ENCODE results near the gene ZNF106.

Gene ZNF106

GRCh38 chr15:42409011-42409410 lies 81.9 kb downstream of the ZNF106 start:
- Histone ChIP-seq H3K9ac (ENCODE audit: low read depth in 1 of 2, low read length in 2 of 2) (no peak overlapping the region), H3K27ac (ENCODE audit: low read depth in 2 of 2, low read length in 2 of 2) (no peak overlapping the region), H3K4me3 (ENCODE audit: low read length in 2 of 2) (no peak overlapping the region), H3K9me3 (ENCODE audit: control insufficient read depth in 2 of 2, low read length in 2 of 2) (no peaks in the 10 kb centered on the region), H3K27me3 (ENCODE audit: control insufficient read depth in 2 of 2, insufficient read depth in 2 of 2, low read length in 2 of 2) (no peaks in the 10 kb centered on the region), H3K36me3 (ENCODE audit: control insufficient read depth in 2 of 2, insufficient read depth in 2 of 2, low read length in 2 of 2) (peaks cover 20 to 30% of the 10 kb centered on the region in 2 donors), H3K4me1 (ENCODE audit: control insufficient read depth in 2 of 2, insufficient read depth in 2 of 2, low read length in 2 of 2) (no peaks in the 10 kb centered on the region)

GRCh38 chr15:42408178-42408577 lies 82.8 kb downstream of the ZNF106 start:
- Histone ChIP-seq H3K27ac (ENCODE audit: low read depth in 2 of 2, low read length in 2 of 2) (no peak overlapping the region), H3K27me3 (ENCODE audit: control insufficient read depth in 2 of 2, insufficient read depth in 2 of 2, low read length in 2 of 2) (no peaks in the 10 kb centered on the region), H3K9me3 (ENCODE audit: control insufficient read depth in 2 of 2, low read length in 2 of 2) (no peaks in the 10 kb centered on the region), H3K36me3 (ENCODE audit: control insufficient read depth in 2 of 2, insufficient read depth in 2 of 2, low read length in 2 of 2) (peaks cover 25 to 36% of the 10 kb centered on the region in 2 donors), H3K9ac (ENCODE audit: low read depth in 1 of 2, low read length in 2 of 2) (no peak overlapping the region), H3K4me3 (ENCODE audit: low read length in 2 of 2) (no peak overlapping the region), H3K4me1 (ENCODE audit: control insufficient read depth in 2 of 2, insufficient read depth in 2 of 2, low read length in 2 of 2) (no peaks in the 10 kb centered on the region)

GRCh38 chr15:42405863-42406482 lies 85.0 kb downstream of the ZNF106 start:
- Histone ChIP-seq H3K4me1 (ENCODE audit: control insufficient read depth in 2 of 2, insufficient read depth in 2 of 2, low read length in 2 of 2) (no peaks in the 10 kb centered on the region), H3K36me3 (ENCODE audit: control insufficient read depth in 2 of 2, insufficient read depth in 2 of 2, low read length in 2 of 2) (peaks cover 16 to 25% of the 10 kb centered on the region in 2 donors), H3K27me3 (ENCODE audit: control insufficient read depth in 2 of 2, insufficient read depth in 2 of 2, low read length in 2 of 2) (no peaks in the 10 kb centered on the region), H3K9me3 (ENCODE audit: control insufficient read depth in 2 of 2, low read length in 2 of 2) (no peaks in the 10 kb centered on the region), H3K9ac (ENCODE audit: low read depth in 1 of 2, low read length in 2 of 2) (no peak overlapping the region), H3K4me3 (ENCODE audit: low read length in 2 of 2) (no peak overlapping the region), H3K27ac (ENCODE audit: low read depth in 2 of 2, low read length in 2 of 2) (no peak overlapping the region)

- Histone ChIP-seq H3K36me3 (ENCODE audit: control insufficient read depth in 2 of 2, insufficient read depth in 2 of 2, low read length in 2 of 2) (peaks cover 11 to 18% of the 10 kb centered on the region in 2 donors), H3K4me3 (ENCODE audit: low read length in 2 of 2) (no peak overlapping the region), H3K4me1 (ENCODE audit: control insufficient read depth in 2 of 2, insufficient read depth in 2 of 2, low read length in 2 of 2) (no peaks in the 10 kb centered on the region), H3K9me3 (ENCODE audit: control insufficient read depth in 2 of 2, low read length in 2 of 2) (no peaks in the 10 kb centered on the region), H3K9ac (ENCODE audit: low read depth in 1 of 2, low read length in 2 of 2) (no peak overlapping the region), H3K27ac (ENCODE audit: low read depth in 2 of 2, low read length in 2 of 2) (no peak overlapping the region), H3K27me3 (ENCODE audit: control insufficient read depth in 2 of 2, insufficient read depth in 2 of 2, low read length in 2 of 2) (no peaks in the 10 kb centered on the region)
These were observed 86.3 kb downstream of the ZNF106 start for GRCh38 chr15:42404461-42405235.

- Histone ChIP-seq H3K9ac (ENCODE audit: low read depth in 1 of 2, low read length in 2 of 2) (no peak overlapping the region), H3K27me3 (ENCODE audit: control insufficient read depth in 2 of 2, insufficient read depth in 2 of 2, low read length in 2 of 2) (no peaks in the 10 kb centered on the region), H3K9me3 (ENCODE audit: control insufficient read depth in 2 of 2, low read length in 2 of 2) (no peaks in the 10 kb centered on the region), H3K27ac (ENCODE audit: low read depth in 2 of 2, low read length in 2 of 2) (no peak overlapping the region), H3K4me1 (ENCODE audit: control insufficient read depth in 2 of 2, insufficient read depth in 2 of 2, low read length in 2 of 2) (no peaks in the 10 kb centered on the region), H3K4me3 (ENCODE audit: low read length in 2 of 2) (no peak overlapping the region), H3K36me3 (ENCODE audit: control insufficient read depth in 2 of 2, insufficient read depth in 2 of 2, low read length in 2 of 2) (peaks cover 11 to 26% of the 10 kb centered on the region in 2 donors)
These were observed 87.6 kb downstream of the ZNF106 start for GRCh38 chr15:42403389-42403788.

- H3K4me3 ChIP-seq (ENCODE audit: low read length in 2 of 2) = no peak overlapping the region
- no peaks in the 10 kb centered on the region for H3K27me3 ChIP-seq (ENCODE audit: control insufficient read depth in 2 of 2, insufficient read depth in 2 of 2, low read length in 2 of 2)
- no peak overlapping the region for H3K27ac ChIP-seq (ENCODE audit: low read depth in 2 of 2, low read length in 2 of 2)
- no peak overlapping the region for H3K9ac ChIP-seq (ENCODE audit: low read depth in 1 of 2, low read length in 2 of 2)
- peaks cover 11 to 26% of the 10 kb centered on the region in 2 donors for H3K36me3 ChIP-seq (ENCODE audit: control insufficient read depth in 2 of 2, insufficient read depth in 2 of 2, low read length in 2 of 2)
- H3K4me1 ChIP-seq (ENCODE audit: control insufficient read depth in 2 of 2, insufficient read depth in 2 of 2, low read length in 2 of 2) = no peaks in the 10 kb centered on the region
- H3K9me3 ChIP-seq (ENCODE audit: control insufficient read depth in 2 of 2, low read length in 2 of 2) = no peaks in the 10 kb centered on the region
These were observed 88.3 kb downstream of the ZNF106 start for GRCh38 chr15:42402455-42403205.

GRCh38 chr15:42401544-42402454 lies 89.1 kb downstream of the ZNF106 start:
- Histone ChIP-seq H3K27ac (ENCODE audit: low read depth in 2 of 2, low read length in 2 of 2) (no peak overlapping the region), H3K36me3 (ENCODE audit: control insufficient read depth in 2 of 2, insufficient read depth in 2 of 2, low read length in 2 of 2) (peaks cover 11 to 26% of the 10 kb centered on the region in 2 donors), H3K9ac (ENCODE audit: low read depth in 1 of 2, low read length in 2 of 2) (no peak overlapping the region), H3K4me3 (ENCODE audit: low read length in 2 of 2) (no peak overlapping the region), H3K4me1 (ENCODE audit: control insufficient read depth in 2 of 2, insufficient read depth in 2 of 2, low read length in 2 of 2) (peaks cover 0 to 2% of the 10 kb centered on the region in 2 donors), H3K9me3 (ENCODE audit: control insufficient read depth in 2 of 2, low read length in 2 of 2) (no peaks in the 10 kb centered on the region), H3K27me3 (ENCODE audit: control insufficient read depth in 2 of 2, insufficient read depth in 2 of 2, low read length in 2 of 2) (no peaks in the 10 kb centered on the region)

GRCh38 chr15:42395838-42396237 lies 95.1 kb downstream of the ZNF106 start:
- H3K9ac ChIP-seq (ENCODE audit: low read depth in 1 of 2, low read length in 2 of 2) = no peak overlapping the region
- no peaks in the 10 kb centered on the region for H3K27me3 ChIP-seq (ENCODE audit: control insufficient read depth in 2 of 2, insufficient read depth in 2 of 2, low read length in 2 of 2)
- H3K4me3 ChIP-seq (ENCODE audit: low read length in 2 of 2) = no peak overlapping the region
- H3K27ac ChIP-seq (ENCODE audit: low read depth in 2 of 2, low read length in 2 of 2) = peak overlapping the region; percentile 67 to 80
- H3K9me3 ChIP-seq (ENCODE audit: control insufficient read depth in 2 of 2, low read length in 2 of 2) = no peaks in the 10 kb centered on the region
- peaks cover 0 to 12% of the 10 kb centered on the region in 2 donors for H3K36me3 ChIP-seq (ENCODE audit: control insufficient read depth in 2 of 2, insufficient read depth in 2 of 2, low read length in 2 of 2)
- H3K4me1 ChIP-seq (ENCODE audit: control insufficient read depth in 2 of 2, insufficient read depth in 2 of 2, low read length in 2 of 2) = peaks cover 17 to 25% of the 10 kb centered on the region in 2 donors

GRCh38 chr15:42394106-42394505 lies 96.8 kb downstream of the ZNF106 start:
- no peak overlapping the region for H3K4me3 ChIP-seq (ENCODE audit: low read length in 2 of 2)
- no peak overlapping the region for H3K27ac ChIP-seq (ENCODE audit: low read depth in 2 of 2, low read length in 2 of 2)
- H3K9me3 ChIP-seq (ENCODE audit: control insufficient read depth in 2 of 2, low read length in 2 of 2) = no peaks in the 10 kb centered on the region
- no peaks in the 10 kb centered on the region for H3K27me3 ChIP-seq (ENCODE audit: control insufficient read depth in 2 of 2, insufficient read depth in 2 of 2, low read length in 2 of 2)
- peaks cover 0 to 2% of the 10 kb centered on the region in 2 donors for H3K36me3 ChIP-seq (ENCODE audit: control insufficient read depth in 2 of 2, insufficient read depth in 2 of 2, low read length in 2 of 2)
- no peak overlapping the region for H3K9ac ChIP-seq (ENCODE audit: low read depth in 1 of 2, low read length in 2 of 2)
- H3K4me1 ChIP-seq (ENCODE audit: control insufficient read depth in 2 of 2, insufficient read depth in 2 of 2, low read length in 2 of 2) = peaks cover 17 to 25% of the 10 kb centered on the region in 2 donors
